Dermis microvascular lymphatic vessel endothelial cell (primary cell): ENCODE results near the gene CCDC187. TPM values are rescaled to one million over a fixed set of nuclear protein-coding genes. Genes with fewer than 3 reads are reported as not detected.
A peak's percentile ranks its signal among the peaks of the same experiment; 100 is the strongest.

Source experiments
- DNase-seq, 2 donors: peaks; one replicate each; pipeline versions ENCODE4 v3.0.0 to v3.0.0-alpha.2; 2010; ENCODE audit warnings: low read depth in 2 of 2
- total RNA-seq: library from RNA; depleted of rRNA; stranded (reverse); fragments of >200 nt; gene quantifications from 2 replicates; pipeline ENCODE4 v1.2.1, GENCODE V29; 2014

Gene CCDC187
- total RNA-seq, 1 donor from 2014 or later: not detected

DNA sequence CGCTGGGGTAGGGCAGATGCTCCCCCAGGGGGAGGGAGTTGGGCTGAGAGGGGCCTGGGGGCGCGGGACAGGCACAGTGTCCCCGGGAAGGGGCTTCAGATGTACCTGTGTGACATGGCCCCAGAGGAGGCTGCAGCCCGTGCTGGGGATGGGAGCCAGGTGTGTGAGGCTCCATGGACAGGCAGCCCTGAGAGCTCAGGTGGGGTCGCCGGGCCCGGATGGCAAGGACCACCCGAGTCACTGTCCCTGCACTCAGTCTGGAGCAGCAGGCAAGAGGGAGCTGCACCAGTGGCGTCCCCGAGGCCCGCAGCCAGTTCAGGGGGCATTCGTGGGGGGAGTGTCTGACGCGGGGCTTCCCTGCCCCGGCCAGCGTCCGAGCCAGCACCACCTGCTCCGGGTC is 18.9 kb downstream of the CCDC187 start:
- no peak for DNase-seq

DNA sequence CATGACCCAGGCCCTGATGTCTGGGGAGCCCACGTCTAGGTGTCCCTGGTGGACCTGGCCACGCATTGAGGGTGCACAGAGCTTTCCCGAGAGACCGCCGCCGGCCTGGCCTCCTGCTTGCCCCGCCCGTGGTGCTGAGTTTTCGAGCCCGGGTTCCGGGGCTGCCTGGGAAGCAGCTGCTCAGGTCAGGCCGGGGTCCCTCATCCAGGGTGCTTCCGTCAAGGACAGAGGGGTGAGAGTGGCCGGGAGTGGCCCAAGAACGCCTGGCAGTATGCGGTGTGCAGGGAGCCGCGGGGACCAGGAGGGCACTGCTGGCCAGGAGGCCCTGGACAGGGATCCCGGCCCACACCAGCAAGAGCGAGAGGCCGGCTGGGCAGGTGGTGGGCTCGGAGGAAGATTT is 19.6 kb downstream of the CCDC187 start:
- DNase-seq: no peak

DNA sequence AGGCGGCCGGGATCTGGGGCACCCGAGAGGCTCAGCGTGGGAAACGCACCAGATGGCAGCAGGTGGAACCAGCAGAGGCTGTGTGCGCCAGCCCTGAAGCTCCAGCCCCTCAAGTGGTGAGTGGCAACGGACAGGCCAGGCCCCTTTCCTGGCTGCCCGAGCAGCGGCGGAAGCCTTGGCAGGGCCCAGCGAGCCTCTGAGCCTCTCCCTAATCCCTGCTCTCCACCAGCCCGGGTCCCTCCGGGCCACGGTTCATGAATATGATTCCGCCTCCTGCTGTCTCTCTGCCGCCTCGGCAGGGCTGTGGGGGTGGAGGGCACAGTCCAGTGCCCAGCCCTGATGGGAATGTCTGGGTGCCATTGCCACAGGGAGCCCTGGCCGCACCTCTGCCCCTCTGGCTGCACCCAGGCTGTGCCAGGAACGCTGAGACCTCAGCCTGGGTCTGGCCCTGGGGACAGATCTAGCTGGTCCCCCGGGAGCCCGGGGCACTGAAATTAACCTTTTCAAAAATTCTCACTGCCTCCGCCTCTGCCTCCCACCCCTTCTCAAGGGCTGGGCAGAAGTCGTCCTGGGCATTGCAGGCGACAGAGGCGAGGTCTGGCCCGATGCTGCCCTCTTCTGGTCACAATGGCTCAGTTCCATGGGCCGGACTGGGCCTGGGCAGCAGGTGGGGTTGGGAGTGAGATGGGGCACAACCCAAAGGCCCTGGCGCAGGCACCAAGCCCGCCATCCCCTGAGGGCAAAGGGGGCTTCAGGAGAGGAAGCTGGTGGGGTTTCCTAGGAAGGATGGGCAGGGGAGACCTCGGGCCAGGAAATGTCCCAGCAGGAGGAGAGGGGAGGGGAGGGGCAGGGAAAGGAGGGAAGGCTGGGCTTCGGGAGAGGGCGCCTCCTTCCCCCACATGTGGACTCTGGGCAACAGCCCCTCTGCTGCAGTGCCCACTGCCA is 20.3 kb downstream of the CCDC187 start:
- peak; percentile 30 to 69 for DNase-seq

DNA sequence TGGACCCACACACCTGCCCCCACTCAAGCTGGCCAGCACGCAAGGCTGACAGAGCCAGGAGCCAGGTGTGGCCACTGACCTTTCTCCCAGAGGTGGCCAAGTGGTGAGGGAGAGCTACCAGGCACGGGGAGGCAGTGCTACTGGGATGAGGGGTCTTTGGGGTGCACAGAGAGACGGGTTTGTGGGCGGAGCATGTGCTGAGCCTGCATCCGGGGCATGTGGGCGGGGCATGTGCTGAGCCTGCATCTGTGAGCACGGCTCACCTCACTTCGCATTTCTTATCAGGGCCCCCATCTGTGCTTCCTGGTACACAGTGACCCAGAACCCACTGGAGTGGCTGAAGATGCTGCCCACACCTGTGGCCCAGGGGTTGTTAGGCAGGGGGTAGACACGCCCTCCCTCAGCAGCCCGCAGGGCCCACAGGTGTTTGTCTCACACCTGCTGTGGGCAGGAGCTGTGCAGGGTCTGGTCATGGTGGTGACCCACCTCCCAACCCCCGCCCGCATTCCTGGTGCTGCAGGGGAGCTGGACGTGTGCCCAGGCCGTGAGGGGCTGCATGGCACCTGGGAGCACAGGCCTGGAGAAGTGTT is 21.5 kb downstream of the CCDC187 start:
- DNase-seq: no peak

DNA sequence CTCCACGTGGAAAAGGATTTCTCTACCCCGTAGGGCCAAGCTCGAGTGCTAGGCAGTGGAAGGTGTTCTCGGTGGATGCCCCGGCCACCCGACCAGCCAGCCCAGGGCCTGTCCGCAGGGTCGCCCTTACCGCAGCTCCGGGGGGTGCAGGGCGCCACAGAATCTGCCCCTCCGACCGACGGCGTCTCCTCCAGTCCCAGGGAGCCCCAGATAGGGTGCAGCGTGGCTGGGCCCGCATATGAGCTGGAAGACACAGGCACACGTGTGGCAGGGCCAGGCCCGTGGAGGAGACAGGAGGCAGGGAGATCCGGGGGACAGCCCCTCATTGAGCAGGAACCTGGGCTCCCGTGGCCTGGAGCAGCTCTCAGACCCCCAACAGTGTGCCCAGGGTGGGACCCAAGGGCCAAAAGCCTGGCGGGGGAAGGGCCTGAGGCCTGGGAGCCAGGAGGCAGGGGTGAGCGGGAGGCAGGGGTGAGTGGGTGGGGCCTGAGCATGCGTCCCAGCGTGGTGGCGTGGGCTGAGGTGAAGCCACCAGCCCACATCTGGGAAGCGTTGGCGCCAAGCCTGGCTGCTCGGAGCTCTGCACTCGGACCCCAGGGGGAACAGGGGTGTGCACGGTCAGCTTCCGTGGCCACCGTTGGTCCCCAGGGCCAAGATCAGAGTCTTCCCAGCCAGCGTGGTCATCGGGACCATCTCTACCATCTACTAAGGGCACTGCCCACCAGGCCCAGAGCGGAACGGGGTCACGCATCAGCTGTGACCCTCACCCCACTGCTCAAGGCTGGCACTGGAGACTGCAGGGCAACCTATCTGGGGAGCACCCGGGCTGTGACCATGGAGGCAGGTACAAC is 22.2 kb downstream of the CCDC187 start:
- DNase-seq: no peak

DNA sequence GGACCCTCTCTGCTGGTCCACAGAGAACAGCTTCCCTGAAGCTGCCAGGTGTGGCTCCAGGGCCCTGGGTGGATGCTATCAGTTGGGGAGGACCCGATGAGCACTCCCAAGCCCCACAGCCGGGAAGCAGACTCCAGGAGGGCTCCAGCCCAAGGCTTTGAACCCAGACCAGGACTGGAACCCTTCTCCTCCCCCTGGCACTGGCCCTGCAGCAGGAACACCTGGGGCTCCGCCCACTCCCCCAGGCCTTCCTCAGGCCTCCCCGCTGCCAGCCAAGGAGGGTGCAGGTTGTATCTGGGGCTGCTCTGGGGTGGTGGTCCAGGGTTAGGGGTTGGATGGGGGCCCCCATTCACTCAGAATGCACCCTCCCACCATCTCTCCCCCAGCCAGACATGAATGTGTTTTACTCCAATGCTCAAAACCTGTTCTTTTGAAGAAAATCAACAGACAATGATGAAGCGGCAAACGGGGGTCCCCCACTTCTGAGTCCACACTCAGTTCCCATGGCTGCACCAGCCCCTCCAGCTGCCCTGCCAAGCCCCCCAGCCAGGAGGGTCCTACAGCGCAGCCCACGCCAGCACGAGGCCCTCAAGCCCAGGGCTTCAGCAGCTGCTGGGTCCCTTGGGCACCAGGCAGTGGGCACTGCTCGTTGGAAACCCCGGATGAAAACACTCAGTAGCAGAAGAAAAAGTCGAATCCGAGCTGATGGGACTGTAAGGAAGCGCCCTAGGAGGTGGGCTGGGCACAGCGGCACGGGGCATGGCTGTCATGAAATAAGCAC is 23.2 kb downstream of the CCDC187 start:
- DNase-seq: no peak

DNA sequence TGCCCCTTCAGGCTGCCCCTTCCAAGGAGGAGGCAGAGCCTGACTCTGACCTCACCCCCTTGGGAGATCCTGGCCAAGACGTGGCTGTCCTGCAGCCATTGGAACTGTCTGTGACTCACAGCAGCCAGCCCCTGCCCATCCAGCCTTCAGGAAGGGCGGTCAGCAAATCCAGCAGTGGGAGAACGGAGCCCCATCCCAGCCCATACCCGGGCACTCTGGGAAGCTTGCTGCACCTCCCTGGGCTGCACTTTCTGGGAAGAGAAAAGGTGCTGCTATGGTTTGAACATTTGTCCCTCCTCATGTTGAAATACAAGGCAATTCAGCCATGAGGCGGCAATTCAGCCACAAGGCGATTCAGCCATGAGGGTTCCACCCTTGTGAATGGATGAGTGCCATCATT is 24.4 kb downstream of the CCDC187 start:
- DNase-seq: no peak

DNA sequence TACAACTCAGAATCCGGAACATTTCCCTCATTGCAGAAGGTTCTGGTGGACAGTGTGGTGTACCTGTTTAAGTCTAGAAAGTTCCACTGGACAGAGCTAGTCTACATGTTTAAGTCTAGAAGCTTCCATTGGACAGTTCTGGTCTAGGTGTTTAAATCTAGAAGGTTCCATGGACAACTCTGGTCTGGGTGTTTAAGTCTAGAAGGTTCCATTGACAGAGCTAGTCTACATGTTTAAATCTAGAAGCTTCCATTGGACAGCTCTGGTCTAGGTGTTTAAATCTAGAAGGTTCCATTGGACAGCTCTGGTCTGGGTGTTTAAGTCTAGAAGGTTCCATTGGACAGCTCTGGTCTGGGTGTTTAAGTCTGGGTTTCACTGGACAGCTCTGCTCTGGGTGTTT is 25.0 kb downstream of the CCDC187 start:
- no peak for DNase-seq

DNA sequence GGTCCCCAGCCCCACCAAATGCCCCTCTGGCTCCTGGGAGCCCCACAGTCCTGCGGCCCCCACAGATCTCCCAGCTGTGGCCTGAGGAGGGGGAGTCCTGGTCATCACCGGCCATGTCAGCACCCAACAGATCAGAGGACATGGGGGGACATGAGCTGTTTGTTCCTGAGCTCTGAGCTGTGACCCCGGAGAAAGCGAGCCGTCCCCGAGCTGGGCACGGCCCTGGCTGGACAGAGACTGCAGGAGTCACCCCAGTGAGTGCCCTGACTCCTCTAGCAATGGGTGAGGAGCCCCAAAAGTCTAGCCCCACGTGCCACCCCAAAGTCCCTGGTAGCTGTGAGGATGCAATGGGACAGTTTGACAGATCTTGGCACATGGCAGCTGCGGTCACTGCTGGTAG is 25.7 kb downstream of the CCDC187 start:
- no peak for DNase-seq

DNA sequence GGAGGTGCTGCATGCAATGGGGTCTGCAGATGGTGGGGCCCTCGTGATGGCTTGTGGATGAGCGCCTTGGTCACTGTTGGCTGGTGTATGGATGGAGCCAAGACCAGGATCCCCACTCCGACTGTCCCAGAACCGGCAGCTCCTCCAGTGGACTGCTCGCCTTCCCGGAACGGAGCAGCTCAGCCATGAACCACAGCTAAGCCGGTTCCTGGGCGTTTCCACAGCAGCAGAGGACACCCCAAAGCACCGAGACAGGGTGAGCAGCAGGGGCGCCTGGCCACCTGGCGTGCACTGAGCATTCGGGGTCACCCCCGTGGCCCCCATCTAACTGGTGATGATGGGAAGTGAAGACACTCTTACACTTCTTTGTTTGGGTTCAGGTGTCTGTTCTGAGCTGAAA is 26.1 kb downstream of the CCDC187 start:
- DNase-seq: no peak

DNA sequence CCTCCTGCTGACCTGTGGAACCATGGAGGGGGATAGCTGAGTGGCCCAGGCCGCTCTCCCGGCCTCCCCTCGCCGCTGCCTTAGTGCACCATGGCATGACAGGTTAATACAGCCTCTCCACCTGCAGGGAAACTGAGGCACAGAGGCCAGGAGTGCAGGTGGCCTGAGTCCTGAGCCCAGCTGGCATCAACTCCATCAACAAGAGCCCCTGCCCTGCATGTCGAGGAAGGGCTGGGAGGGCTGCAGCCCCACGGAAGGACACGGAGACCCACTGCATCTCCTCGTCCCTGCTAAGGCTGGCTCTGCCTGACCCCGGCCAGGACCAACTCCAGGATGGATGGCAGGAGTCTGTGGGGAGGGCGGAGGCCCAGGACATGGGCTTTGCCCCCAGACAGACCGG is 27.2 kb downstream of the CCDC187 start:
- DNase-seq: no peak

DNA sequence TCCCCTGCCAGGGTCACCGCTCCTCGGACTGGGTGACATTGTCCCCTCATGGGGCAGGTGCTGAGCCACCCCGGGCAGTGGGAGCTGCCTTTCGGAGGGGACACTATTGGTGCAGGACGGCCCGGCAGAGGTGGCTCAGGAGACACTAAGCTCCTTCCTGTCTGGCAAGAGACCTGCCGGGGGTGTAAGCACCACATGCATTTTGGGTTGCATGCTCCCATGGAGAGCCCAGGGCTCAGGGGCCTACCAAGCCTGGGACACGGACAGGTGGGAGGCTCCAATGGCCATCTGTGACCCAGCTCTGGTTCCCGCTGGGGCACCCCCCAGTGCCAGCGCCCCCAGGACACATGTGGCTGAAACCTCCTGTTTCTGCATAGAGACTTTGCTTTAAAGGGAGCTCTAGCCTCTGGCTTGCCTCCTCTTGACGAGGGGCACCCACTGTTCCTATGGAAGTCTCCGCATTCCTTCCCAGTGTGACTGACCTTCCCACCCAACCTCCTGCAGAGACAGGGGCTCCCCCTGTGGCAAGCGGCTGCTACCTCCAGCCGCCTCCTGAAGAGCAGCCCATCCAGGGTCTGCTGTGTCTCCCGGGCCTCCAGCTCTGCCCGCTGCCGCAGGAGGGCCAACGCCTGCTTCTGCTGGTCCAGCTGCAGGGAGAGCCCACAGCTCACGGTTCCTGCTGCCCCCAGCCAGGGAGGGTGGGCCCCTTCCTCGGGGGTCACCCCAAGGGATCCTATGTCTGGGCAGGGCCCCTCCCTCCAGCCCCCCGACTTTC is 28.1 kb downstream of the CCDC187 start:
- DNase-seq: no peak

DNA sequence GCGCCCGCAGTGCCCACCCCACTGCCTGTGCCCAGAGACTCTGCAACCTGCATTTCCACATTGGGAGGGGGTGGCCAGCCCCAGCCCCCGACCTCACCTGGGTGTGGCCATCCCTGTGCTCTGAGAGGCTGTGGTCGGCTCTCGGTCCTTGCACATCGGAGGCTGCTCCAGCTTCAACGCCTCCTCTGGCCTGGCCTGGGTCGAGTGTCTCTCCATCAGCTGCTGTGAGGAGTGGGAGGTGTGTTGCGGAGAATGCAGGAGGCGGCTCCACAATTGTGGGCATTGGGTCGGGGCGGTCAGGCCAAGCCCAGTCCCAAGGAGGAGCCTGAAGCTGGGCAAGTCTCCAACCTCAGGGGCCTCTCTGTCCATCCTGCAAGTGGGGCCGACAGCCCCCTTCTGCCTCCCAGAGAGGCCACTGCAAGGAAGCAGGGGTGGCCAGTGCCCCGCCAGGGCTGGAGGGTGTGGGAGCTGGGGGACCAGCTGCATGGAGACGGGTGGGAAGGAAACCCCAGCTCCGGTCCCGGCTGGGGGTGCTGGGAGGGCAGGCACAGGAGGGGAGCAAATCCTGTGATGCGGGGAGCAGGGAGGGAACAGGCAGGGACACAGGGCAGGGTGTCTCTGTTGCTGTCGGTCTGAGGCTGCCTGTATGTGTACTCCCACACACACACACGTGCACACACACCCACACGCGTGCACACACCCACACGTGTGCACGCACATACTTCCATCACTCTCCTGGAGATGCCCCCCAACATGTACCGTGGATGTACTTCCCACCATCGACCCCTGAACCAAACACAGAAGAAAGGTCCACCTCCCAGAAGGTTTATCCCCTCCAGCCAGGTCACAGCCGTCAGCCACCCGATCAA is 28.9 kb downstream of the CCDC187 start:
- no peak for DNase-seq

DNA sequence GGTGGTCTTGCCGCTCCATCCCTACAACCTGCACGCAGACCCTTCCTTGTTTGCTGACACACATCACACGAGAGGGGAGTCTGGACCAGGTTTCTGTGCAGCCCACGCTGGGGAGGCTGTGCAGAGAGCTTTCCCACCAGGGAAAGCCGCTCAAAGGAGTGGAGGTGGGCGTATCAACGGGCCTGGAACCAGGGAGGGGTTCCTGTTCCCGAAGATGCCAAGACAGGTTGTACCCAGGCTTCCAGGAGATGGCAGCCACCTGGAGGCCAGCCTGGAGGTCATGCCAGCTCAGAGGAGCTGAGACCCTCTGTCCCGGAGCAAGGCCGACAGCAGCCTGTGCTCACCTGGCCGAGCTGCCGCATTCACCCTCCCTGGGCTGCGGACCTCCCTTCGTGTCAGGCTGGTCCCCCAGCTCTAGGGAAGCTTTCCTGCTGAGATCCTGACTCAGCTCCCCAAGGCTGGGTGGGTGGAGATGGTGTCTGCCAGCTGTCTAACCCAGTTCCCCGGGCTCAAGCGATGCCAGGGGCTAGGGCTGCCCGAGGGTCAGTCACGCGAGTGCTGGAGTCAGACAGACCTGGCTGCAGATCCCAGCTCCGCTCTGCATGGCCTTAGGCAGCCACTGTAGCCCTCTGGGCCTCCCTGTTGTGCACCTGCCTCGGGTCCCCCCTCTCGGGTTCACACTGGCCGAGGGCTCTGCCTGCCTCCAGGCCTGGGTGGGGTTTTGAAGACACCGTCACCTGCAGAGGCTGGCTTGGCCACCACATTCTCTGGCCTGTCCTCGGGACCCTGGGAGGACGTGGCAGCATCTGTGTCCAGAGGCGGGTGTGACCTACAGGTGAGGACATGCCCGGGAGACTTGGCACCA is 29.7 kb downstream of the CCDC187 start:
- no peak for DNase-seq

DNA sequence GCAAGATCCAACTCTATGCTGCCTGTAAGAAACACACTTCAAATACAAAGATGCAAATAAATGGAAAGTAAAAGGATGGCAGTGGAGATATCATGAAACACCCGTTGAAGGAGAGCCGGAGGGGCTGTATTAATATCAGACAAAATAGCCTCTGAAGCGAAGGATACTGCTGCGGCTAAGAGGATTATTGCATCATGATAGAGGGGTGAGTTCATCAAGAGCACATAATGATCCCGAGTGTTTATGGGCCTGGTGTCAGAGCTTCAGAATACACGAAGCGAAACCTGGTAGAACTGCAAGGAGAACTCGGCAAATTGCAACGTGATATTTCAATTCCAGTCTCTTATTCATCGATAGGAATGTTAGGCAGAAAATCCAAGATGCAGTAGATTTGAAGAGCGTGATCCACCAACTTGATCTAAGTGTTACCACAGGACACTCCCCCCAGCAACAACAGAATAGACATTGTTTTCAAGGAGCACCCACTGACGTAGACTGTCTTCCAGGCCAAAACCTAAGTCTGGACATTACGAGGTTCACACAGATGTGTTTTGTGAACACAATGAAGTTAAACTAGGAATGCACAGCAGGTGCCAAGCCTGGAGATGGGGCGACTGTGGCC is 30.5 kb downstream of the CCDC187 start:
- no peak for DNase-seq

DNA sequence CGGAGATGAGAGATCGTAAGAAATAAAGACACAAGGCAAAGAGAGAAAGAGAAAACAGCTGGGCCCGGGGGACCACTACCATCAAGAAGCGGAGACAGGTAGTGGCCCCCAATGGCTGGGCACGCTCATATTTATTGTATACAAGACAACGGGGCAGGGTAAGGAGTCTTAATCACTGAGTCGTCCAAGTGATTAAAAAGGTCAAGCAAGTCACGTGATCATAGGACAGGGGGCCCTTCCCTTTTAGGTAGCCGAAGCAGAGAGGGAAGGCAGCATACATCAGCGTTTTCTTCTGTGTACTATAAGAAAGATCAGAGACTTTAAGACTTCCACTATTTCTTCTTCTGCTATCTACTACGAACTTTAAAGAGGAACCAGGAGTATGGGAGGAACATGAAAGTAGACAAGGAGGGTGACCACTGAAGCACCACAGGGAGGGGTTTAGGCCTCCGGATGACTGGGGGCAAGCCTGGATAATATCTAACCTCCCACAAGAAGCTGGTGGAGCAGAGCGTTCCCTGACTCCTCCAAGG is 33.7 kb downstream of the CCDC187 start:
- DNase-seq: no peak

DNA sequence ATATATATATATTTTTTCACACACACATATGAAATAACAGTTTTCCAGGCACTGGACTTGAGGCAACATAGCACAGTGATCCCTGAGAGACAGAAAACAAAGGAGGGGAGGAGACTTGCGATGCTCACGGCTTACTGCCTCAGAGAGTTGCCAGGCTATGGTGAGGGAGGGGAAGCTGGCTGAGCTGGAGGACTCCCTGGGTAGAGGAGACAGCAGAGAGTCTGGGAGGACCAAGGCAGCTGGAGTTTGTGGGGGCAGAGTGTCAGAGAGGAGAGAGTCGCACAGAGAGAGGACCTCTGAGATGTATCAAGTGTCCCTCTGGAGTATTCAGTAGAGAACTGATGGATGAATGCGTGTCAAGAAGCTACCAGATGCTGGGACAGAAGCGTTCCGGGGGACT is 35.2 kb downstream of the CCDC187 start:
- no peak for DNase-seq

DNA sequence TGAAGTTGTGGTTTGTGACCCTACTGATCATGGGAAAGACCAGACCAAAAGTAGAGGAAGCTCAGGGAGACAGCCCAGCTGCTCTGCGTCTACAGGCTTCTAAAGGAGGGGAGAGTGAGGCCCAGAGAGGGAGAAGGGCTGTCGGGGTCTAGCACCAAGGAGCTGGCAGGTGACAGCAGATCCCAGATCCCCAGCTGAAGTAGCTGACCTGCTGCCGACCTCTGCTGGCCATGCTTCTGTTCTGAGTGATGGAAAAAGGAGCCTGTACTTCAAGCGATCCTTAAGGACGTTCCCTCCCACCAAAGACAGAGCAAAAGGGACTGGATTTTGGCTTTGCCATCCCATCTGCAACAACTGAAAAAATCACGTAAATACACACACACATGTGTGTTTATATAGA is 35.6 kb downstream of the CCDC187 start:
- no peak for DNase-seq
